ENCODE measurements around the gene MCM9.

DNA sequence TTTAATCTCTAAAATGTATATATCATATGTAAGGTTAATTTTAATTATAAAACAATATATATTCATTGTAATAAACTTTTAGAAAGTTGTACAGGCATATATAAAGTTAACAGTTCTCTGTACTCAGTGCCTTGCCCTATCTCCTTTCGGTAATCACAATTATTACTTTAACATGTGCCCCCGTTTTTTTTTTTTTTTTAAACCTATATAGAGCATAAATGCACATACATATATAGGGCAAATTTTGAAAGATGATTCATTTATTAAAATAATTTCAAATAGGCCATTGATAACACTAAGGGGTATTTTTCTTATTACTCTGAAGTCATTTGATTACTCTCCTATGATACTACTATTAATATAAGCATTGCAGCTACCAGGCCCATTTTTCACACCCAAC is 39.1 kb downstream of the MCM9 start:
- TF ChIP-seq, protein P1, sequence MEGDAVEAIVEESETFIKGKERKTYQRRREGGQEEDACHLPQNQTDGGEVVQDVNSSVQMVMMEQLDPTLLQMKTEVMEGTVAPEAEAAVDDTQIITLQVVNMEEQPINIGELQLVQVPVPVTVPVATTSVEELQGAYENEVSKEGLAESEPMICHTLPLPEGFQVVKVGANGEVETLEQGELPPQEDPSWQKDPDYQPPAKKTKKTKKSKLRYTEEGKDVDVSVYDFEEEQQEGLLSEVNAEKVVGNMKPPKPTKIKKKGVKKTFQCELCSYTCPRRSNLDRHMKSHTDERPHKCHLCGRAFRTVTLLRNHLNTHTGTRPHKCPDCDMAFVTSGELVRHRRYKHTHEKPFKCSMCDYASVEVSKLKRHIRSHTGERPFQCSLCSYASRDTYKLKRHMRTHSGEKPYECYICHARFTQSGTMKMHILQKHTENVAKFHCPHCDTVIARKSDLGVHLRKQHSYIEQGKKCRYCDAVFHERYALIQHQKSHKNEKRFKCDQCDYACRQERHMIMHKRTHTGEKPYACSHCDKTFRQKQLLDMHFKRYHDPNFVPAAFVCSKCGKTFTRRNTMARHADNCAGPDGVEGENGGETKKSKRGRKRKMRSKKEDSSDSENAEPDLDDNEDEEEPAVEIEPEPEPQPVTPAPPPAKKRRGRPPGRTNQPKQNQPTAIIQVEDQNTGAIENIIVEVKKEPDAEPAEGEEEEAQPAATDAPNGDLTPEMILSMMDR (IDR thresholded peaks at IDR 0.05), result no peak
- TF ChIP-seq NR1H2 (CRISPR knock-in tag; IDR thresholded peaks at IDR 0.05) (no peak), FOXJ3 (CRISPR knock-in tag; IDR thresholded peaks at IDR 0.05; ENCODE audit: borderline replicate concordance) (no peak), CBFB (CRISPR knock-in tag; IDR thresholded peaks at IDR 0.05; ENCODE audit: low read depth) (no peak), NR3C1 (CRISPR knock-in tag; conservative IDR thresholded peaks at IDR 0.05; ENCODE audit: low read depth) (no peak), GABPB1 (CRISPR knock-in tag; IDR thresholded peaks at IDR 0.05) (no peak), ELF4 (CRISPR knock-in tag; IDR thresholded peaks at IDR 0.05; ENCODE audit: low read depth) (no peak), TEAD4 (CRISPR knock-in tag; IDR thresholded peaks at IDR 0.05) (no peak), NFATC4 (CRISPR knock-in tag; IDR thresholded peaks at IDR 0.05) (no peak), ZNF121 (CRISPR knock-in tag; IDR thresholded peaks at IDR 0.05) (no peak), SMAD3 (CRISPR knock-in tag; IDR thresholded peaks at IDR 0.05; ENCODE audit: borderline replicate concordance) (no peak), RELA (CRISPR knock-in tag; IDR thresholded peaks at IDR 0.05; ENCODE audit: borderline replicate concordance) (no peak)

Measured in WTC11 (cell line).